Neural cell (in vitro differentiated cells): Measurements from ENCODE around the gene HS3ST6.

Experiments used
- CTCF ChIP-seq: fragments of 450-650 bp; IDR thresholded peaks from 2 replicates; pipeline ENCODE4 v1.5.1; 2014; ENCODE audit warnings: antibody characterized with exemption, mild to moderate bottlenecking, moderate library complexity; ENCODE audit not compliant: poor library complexity, severe bottlenecking
- EP300 ChIP-seq: fragments of 450-650 bp; conservative IDR thresholded peaks from 2 replicates; pipeline ENCODE4 v1.6.1; 2014; ENCODE audit warnings: antibody characterized with exemption, mild to moderate bottlenecking, moderate library complexity; ENCODE audit not compliant: poor library complexity, severe bottlenecking
- EZH2 ChIP-seq: fragments of 200-600, 300-800 bp; shearing (Covaris generic), sonication (generic); IDR thresholded peaks from 2 replicates; pipeline ENCODE4 v1.6.1; 2014; ENCODE audit warnings: antibody characterized with exemption, low read length, borderline replicate concordance, mild to moderate bottlenecking; ENCODE audit not compliant: insufficient read depth, poor library complexity, severe bottlenecking
- POLR2AphosphoS5 ChIP-seq: IDR thresholded peaks from 2 replicates; pipeline ENCODE4 v1.6.1; 2012
- RAD21 ChIP-seq: fragments of 450-650 bp; conservative IDR thresholded peaks from 2 replicates; pipeline ENCODE4 v1.6.1; 2014; ENCODE audit warnings: antibody characterized with exemption, mild to moderate bottlenecking, moderate library complexity
- REST ChIP-seq: IDR thresholded peaks from 2 replicates; pipeline ENCODE4 v1.6.1; 2012; ENCODE audit warnings: borderline replicate concordance
- SMC3 ChIP-seq: fragments of 450-650 bp; conservative IDR thresholded peaks from 2 replicates; pipeline ENCODE4 v1.6.1; 2014; ENCODE audit warnings: antibody characterized with exemption, mild to moderate bottlenecking, moderate library complexity; ENCODE audit not compliant: poor library complexity
- TAF1 ChIP-seq: IDR thresholded peaks from 2 replicates; pipeline ENCODE4 v1.6.1; 2012; ENCODE audit warnings: low read depth

- TF ChIP-seq CTCF (no peak), POLR2AphosphoS5 (no peak), EP300 (no peak), SMC3 (no peak), REST (no peak), RAD21 (no peak), EZH2 (no peak), TAF1 (no peak)
Observed at GRCh38 chr16:1900452-1900774, 17.8 kb downstream of the HS3ST6 start.
